Astrocyte of the cerebellum (primary cell): ENCODE measurements around the gene PHETA1.
"Not testable (repeated sequence)": the region's sequence is repeated elsewhere in the genome, so short reads cannot be mapped to it uniquely, and the experiment has no call there.

Source experiments
- DNase-seq: peaks from one replicate; pipeline ENCODE4 v3.0.0-alpha.2; 2011; ENCODE audit warnings: low read depth
- H3K4me3 ChIP-seq: 2 replicates; pipeline ENCODE4 v1.5.1; 2011; ENCODE audit warnings: mild to moderate bottlenecking, low read depth, low read length, moderate library complexity
- CTCF ChIP-seq: IDR thresholded peaks from 2 replicates; pipeline ENCODE4 v1.5.1; 2012; ENCODE audit warnings: low read length, low read depth, moderate library complexity, mild to moderate bottlenecking; ENCODE audit errors: missing control alignments
- in situ Hi-C: cut with HindIII; loops from 2 replicates; pipeline ENCODE4 v1.10.0; 2017; ENCODE audit warnings: low sequenced_read_pairs

The PHETA1 gene

GRCh38 chr12:111340231-111340630, 28.7 kb downstream of the PHETA1 start:
- no peak for DNase-seq
- H3K4me3 ChIP-seq, result no peak overlapping the region
- no peak for TF ChIP-seq CTCF
- in situ Hi-C loops, result loop anchor here (5.0 to 10.0 kb wide), 2 partner anchors 75 to 112 kb away; no protein-coding TSS in a partner anchor

- no peak for TF ChIP-seq CTCF
- in situ Hi-C loops, result no loop called here
- DNase-seq, result no peak
- no peak overlapping the region for H3K4me3 ChIP-seq
These were observed 29.5 kb downstream of the PHETA1 start for GRCh38 chr12:111339321-111339938.

- no peak overlapping the region for H3K4me3 ChIP-seq
- in situ Hi-C loops, result no loop called here
- no peak for TF ChIP-seq CTCF
- DNase-seq, result no peak
These were observed 30.8 kb downstream of the PHETA1 start for GRCh38 chr12:111338096-111338495.

- in situ Hi-C loops, result no loop called here
These were observed 31.5 kb downstream of the PHETA1 start for GRCh38 chr12:111337371-111337770.

GRCh38 chr12:111336411-111336810, 32.5 kb downstream of the PHETA1 start:
- in situ Hi-C loops, H3K4me3 ChIP-seq, DNase-seq: not testable (repeated sequence)

More at GRCh38 chr12:111337371-111337770, 31.5 kb downstream of the PHETA1 start:
- no peak overlapping the region for H3K4me3 ChIP-seq
- no peak for DNase-seq
- TF ChIP-seq CTCF, result no peak

- H3K4me3 ChIP-seq, result no peak overlapping the region
- TF ChIP-seq CTCF, result no peak
- DNase-seq, result no peak
- in situ Hi-C loops, result no loop called here
These were observed 33.1 kb downstream of the PHETA1 start for GRCh38 chr12:111335811-111336210.

GRCh38 chr12:111335301-111335700, 33.6 kb downstream of the PHETA1 start:
- H3K4me3 ChIP-seq, DNase-seq, in situ Hi-C loops: not testable (repeated sequence)
